GM13976 (cell line): ENCODE measurements around the gene DNAJB13.

Experiments used
- DNase-seq: peaks from one replicate; pipeline ENCODE4 v3.0.0; 2012; ENCODE audit warnings: low spot score
- in situ Hi-C: fragments of 300-500 bp; cut with MboI; formaldehyde crosslinking; loops from one replicate; pipeline ENCODE4 v1.12.0; 2022; ENCODE audit warnings: low sequenced_read_pairs, mixed read lengths, inconsistent platforms; ENCODE audit not compliant: unreplicated experiment
- TF ChIP-seq, protein P1 (sequence below): IDR thresholded peaks from 2 replicates; pipeline ENCODE4 v1.5.1; 2012; ENCODE audit warnings: borderline replicate concordance, mild to moderate bottlenecking; ENCODE audit not compliant: insufficient read depth; ENCODE audit errors: extremely low read depth, missing control alignments, control extremely low read depth

The DNAJB13 gene

DNA sequence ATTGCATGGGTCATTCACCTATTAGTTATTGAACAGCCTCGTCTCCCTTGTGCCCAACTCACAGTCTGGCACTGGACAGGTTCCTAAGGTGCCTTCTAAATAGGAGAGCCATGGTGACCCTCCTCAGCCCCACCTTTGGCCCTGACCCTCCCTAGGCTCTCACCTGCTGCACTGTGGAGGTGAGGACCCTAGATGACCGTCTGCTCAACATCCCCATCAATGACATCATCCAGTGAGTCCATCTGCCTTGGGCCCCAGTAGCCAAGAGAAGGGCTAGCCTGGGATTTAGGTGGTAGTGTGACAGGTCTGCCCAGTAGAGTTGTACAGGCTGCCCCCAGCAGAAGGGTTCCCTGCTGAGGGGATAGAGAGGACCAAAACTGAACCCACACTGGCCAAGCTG lies 18.3 kb downstream of the DNAJB13 start:
- in situ Hi-C loops = loop anchor here (25.0 kb wide), 1 partner anchor 268 kb away; no protein-coding TSS in a partner anchor
- no peak for DNase-seq
- TF ChIP-seq, protein P1, sequence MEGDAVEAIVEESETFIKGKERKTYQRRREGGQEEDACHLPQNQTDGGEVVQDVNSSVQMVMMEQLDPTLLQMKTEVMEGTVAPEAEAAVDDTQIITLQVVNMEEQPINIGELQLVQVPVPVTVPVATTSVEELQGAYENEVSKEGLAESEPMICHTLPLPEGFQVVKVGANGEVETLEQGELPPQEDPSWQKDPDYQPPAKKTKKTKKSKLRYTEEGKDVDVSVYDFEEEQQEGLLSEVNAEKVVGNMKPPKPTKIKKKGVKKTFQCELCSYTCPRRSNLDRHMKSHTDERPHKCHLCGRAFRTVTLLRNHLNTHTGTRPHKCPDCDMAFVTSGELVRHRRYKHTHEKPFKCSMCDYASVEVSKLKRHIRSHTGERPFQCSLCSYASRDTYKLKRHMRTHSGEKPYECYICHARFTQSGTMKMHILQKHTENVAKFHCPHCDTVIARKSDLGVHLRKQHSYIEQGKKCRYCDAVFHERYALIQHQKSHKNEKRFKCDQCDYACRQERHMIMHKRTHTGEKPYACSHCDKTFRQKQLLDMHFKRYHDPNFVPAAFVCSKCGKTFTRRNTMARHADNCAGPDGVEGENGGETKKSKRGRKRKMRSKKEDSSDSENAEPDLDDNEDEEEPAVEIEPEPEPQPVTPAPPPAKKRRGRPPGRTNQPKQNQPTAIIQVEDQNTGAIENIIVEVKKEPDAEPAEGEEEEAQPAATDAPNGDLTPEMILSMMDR = no peak

DNA sequence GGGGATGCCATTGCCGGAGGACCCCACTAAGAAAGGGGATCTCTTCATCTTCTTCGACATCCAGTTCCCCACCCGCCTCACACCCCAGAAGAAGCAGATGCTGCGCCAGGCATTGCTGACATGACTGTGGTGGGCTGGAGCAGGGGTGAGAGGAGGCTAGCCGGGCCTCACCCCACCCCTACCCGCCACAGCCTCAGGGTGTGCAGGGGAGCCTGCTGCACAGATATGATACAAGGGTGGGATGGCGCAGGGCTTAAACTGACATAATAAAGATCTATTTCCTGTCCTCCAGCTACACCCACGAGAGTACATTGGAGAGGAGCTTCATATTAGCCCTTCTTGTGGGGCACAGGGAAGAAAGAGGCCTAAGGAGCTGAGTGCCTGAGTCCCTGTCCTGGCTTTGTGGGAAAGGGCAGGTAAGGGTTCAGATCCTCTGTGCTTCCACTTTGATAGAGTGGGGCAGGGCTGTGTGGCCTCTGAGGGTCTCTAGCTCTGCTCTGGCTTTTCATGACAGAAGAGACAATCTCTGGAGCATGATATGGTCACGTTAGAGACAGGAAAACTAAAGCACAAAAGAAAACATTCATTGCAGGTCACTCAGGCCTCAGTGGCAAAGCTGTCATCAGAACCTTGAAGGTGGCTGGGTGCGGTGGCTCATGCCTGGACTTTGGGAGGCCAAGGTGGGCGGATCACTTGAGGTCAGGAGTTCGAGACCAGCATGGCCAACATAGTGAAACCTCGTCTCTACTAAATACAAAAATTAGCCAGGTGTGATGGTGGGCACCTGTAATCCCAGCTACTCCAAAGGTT lies 19.4 kb downstream of the DNAJB13 start:
- peak; percentile 20 for DNase-seq
- TF ChIP-seq, protein P1 = no peak
- in situ Hi-C loops = loop anchor here (25.0 kb wide), 1 partner anchor 267 kb away; no protein-coding TSS in a partner anchor

DNA sequence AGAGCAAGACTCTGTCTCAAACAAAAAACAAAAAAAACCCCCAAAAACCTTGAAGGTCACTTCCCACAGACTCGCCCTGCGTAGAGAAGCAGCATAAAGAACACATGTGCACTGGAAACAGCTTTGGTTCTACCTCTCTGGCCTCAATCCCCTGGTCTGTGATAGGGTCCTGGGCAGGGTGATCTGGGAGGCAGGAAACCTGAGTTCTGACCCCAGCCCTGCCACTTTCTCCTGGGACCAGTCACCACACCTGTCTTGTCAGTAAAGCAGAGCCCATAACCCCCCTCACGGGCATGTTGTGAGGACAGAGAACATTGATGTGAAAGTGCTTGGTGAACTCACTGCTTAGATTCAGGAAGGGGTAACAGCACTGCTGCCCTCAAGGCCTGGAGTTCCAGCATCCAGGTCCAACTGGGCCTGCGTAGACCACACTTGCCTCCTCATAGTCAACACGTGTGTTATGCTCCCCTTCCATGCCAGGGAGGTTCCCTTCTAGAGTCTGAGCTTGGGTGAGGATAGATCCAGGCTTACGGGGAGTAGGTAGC lies 20.4 kb downstream of the DNAJB13 start:
- in situ Hi-C loops = loop anchor here (25.0 kb wide), 1 partner anchor 266 kb away; no protein-coding TSS in a partner anchor
- no peak for DNase-seq
- TF ChIP-seq, protein P1 = no peak

DNA sequence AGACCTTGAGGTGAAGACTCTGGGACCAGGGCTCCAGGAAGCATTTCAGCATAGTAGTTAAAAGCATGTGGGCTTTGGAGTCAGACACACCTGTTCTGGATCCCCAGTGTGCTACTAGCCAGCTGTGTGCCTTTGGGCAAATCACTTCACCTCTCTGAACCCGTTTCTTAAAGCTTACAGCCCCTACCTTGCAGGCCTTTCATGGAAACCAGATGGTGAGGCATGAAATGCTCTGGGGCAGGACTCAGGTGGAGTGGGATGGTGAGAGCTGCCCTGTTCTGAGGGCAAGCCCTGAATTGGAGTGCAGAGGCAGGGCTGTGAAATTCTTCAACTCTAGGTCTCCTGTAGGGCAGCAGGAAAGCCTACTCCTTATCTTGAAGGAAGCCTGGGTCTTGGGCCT lies 21.4 kb downstream of the DNAJB13 start:
- in situ Hi-C loops = loop anchor here (25.0 kb wide), 1 partner anchor 265 kb away; no protein-coding TSS in a partner anchor
- no peak for DNase-seq
- TF ChIP-seq, protein P1 = no peak

DNA sequence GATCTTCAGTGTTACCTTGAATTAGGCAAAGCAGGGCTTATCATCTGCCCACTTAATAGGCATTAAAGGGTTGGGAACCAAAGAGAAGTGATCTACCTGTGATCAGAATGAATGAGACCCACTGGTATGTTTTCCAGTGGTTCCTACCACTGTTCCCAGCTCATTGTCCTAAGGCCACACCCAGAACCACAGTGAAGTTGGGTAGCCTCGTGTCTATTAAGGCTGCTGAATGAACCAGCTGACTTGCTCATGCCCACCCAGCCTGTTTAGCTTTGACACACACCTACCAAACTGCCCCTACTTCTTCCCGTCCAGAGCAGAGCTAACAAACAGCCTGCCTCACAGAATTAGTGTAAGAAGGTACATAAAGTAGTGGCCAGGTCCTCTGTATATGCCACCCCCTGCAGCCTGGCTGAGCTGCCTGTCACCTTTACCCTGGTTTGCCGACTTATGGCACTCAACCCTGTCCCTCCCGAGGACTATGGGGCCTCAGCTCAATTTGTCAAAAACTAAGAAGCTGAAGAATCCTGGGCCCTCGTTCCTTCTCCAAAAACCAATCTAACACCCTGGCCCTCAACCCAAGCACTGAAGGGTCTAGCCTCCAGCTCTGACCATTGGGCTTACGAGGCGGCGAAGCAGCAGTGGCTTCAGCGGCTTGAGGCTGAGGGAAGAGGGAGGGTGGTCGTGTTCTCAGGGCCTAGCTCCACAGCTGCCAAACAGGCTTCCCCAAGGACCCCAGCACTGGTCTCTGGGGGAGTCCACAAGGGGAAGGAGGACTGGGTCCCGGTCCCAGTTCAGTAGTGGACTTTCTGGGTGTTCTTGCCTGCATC lies 22.0 kb downstream of the DNAJB13 start:
- DNase-seq = no peak
- TF ChIP-seq, protein P1 = no peak
- in situ Hi-C loops = loop anchor here (25.0 kb wide), 1 partner anchor 264 kb away; no protein-coding TSS in a partner anchor
